HS-27A (cell line): ENCODE results near the gene SPIN2A.
"Not testable (repeated sequence)": the region's sequence is repeated elsewhere in the genome, so short reads cannot be mapped to it uniquely, and the experiment has no call there.

Source experiments
- DNase-seq: peaks from one replicate; pipeline ENCODE4 v3.0.0-alpha.2; 2012; ENCODE audit warnings: low read depth, missing footprints

The SPIN2A gene

DNA sequence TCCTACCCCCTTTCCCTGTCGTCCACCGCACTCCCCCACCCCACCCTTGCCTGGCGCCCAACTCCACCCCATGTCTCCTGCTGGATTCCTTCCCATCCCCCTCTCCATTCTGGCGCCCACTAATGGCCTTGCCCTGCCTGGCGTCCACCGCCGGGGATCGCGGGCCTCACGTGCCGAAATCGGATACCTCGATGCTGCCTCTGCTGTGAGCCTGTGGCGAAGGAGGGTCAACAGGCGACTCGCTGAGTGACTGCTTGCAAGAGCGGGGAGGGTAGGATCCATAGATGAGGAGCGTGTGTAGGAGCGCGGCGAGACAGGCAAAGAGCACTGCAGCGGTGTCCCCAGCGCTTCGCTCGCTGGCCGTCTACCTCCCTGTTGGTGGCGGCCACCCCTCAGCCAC, at the start of gene SPIN2A:
TSS of gene SPIN2A (minus strand) at position 325 of the 400 bp plus-strand sequence. CDS start 800 bp downstream, outside the sequence.
- not testable (repeated sequence) for DNase-seq

DNA sequence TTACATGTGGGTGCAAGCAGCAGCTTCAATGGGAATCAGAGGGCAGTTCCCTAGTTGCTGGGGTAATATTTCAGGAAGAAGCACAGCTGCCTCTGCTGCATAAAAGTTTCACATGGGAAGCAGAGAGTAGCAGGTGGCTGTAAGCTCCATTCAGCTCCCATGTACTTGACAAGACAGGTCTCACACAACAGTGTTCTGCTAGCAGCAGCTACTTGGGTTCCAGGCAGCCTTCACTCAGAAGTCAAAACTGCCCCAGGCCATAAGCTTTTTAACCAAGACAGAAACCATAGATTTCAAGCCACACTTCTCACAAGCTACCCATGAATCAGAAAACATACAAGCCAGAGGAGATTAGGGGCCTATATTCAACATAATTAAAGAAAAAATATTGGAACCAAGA, 41.4 kb upstream of the SPIN2A start:
- DNase-seq: no peak

DNA sequence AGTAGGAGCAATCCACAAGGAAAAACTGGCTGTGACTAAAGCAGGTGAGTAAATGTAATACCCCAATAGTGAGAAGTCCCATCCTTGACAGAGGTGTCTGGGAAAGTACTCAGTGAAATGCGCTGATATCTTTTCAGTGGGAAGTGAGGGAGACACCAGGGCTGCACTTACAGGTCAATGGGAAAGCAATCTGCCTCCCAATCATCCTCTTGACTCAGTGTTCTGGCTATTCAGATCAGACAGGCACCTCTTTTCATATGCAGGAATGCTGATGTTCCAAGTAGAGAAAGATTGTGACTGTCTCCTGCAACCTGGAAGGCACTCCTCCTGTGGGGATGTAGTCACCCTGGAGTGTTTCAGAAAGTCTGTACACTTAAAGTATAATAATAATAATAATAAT, 39.9 kb upstream of the SPIN2A start:
- no peak for DNase-seq

DNA sequence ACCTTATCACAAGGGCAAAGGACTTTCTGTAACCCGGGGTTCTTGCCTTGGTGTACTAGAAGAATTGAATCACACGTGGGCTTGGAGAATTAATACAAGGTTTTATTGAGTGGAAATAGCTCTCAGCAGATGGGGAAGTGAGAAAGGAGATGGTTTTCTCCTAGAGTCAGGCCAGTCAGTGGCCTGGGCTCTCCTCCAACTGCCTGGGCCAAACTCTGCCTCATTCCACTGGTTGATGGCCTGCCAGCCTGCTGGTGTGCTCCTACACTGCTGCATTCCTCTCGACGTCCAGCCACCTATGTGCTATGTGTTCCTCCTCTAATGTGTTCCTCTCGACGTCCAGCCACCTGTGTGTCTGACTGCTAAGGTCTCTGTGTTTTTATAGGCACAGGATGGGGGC, 35.3 kb upstream of the SPIN2A start:
- no peak for DNase-seq

DNA sequence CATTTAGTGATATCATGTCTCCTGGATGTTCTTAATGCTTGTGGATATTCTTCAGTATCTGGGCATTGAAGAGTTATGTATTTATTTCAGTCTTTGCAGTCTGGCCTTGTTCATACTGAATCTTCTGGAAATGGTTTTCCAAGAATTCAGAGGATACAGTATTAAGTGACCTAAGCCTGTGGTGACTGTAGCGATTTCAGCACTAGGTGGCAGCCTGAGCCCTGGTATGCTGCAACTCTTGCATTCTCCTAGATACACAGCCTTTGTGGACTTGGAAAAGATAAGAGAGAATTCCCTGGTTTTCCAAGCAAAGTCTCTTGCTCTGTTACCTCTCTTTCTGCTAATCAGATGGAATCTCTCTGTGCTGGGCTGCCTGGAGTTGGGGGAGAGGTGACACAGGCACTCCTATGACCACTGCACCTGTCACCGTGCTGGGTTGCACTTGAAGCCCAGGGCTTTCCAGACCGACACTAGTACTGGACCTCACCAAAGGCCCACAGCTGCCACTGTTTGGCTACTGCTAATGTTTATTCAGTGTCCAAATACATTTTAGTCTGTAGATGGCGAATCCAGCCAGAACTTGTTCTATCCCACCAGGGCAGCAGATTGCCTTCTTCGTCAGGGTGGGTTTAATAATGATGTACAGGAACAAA, 19.3 kb upstream of the SPIN2A start:
- DNase-seq: no peak

DNA sequence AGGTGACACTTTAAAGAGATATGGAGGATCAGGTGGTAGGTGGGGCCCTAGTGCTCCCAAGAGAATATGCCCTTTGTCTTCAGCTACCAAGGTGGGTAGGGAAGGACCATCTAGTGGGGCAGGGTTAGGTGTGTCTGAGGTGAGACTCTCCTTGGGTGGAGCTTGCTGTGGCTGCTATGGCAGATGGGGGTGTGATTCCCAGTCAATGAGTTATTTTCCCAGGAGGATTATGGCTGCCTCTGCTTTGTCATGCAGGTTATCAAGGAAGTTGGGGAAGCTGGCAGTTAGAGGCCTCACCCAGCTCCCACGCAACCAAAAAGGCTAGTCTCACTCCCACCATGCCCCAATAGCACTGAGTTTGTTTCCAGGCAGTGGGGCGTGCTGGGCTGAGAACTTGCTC, 18.0 kb upstream of the SPIN2A start:
- DNase-seq: no peak

DNA sequence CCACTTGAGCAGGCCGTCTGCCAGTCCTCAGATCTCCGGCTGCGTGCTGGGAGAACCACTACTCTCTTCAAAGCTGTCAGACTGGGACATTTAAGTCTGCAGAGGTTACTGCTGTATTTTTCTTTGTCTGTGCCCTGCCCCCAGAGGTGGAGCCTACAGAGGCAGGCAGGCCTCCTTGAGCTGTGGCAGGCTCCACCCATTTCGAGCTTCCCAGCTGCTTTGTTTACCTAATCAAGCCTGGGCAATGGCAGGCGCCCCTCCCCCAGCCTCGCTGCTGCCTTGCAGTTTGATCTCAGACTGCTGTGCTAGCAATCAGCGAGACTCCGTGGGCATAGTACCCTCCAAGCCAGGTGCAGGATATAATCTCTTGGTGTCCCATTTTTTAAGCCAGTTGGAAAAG, 15.0 kb upstream of the SPIN2A start:
- not testable (repeated sequence) for DNase-seq

DNA sequence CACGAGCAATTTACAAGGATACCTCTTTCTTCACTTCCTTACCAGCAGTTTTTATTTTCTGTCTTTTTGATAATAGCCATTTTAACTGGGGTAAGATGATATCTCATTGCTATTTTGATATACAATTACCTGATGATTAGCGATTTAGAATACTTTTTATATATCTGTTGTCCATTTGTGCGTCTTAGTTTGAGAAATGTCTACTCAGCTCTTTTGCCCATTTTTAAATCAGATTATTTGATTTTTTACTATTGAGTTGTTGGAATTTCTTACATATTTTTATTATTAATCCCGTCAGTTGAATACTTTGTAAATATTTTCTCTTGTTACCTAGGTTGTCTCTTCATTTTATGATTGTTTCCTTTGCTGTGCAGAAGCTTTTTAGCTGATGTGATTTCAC, 1.5 kb upstream of the SPIN2A start:
- DNase-seq: no peak

DNA sequence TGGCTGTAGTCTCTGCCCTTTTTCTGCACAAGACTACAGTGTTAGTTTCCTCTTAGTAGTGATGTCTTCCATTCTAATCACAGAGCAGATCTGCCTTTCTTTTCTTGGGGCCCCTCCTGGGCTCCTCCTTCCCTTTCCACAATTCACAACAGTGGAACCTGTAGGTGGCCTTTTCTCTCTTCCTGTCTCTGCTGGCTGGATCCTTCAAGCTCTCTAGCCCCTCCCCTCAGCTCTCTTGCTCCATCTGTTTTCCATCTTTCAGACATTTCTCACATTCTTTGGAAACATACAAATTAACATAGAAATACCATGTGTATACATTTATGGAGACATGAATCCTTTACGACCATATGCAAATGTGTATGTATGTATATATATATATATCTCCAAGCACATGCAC, 304 bp upstream of the SPIN2A start:
- no peak for DNase-seq

DNA sequence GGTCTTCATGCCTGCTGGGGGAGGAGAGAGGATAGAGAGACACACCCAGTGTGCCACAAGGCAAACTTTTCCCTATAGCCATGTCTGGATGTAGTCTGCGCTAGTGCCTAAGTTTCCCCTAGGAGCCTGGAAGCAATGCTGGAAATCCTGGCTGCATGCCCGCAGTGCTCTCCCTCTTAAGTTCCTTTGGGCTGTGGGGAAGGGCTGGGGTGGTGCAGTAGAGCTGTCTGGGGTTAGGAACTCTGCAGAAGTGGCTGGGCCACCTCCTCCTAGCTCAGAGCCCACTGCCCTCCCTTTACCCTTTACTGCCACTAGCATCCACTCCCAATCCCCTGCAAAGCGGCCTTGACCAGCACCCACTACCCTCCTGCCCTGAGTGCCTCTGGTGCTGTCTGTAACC, 608 bp downstream of the SPIN2A start:
- not testable (repeated sequence) for DNase-seq

DNA sequence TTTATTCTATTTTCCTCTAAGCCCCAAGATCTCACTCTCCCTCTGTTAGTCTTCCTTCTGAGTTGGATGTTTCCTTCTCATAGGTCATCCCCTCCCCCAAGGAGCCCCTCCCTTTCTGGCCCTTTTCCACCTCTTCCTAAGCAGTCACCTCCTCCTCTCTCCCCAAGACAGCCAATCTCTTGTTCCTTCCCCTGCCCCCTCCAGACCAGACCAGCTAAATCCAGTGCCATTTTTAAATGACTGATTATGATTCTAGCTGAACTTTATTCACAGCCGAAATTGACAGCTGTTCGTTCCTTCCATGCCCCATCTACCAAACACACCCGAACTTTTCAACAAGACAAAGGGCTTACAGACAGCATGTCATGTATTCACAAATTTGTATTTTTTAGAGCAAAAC, 1.9 kb downstream of the SPIN2A start:
- no peak for DNase-seq

DNA sequence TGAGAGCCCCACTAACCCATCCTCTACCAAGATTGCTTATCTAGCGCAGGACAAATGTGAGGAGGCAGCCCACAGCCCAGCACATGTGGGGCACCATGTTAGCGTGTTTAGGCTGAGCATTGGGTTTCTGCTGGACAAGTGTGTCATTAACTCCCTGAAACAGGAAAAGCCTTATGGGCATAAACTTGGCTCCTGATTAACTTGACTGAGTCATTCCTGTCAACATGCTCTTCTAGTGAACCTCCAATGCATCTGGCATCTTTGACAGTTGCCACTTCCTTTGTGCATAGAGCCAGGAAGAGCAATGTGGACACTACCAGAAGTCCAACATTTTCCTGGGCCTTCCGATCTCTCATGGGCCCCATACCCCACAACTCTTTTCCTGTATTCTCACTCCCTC, 2.5 kb downstream of the SPIN2A start:
- DNase-seq: no peak

DNA sequence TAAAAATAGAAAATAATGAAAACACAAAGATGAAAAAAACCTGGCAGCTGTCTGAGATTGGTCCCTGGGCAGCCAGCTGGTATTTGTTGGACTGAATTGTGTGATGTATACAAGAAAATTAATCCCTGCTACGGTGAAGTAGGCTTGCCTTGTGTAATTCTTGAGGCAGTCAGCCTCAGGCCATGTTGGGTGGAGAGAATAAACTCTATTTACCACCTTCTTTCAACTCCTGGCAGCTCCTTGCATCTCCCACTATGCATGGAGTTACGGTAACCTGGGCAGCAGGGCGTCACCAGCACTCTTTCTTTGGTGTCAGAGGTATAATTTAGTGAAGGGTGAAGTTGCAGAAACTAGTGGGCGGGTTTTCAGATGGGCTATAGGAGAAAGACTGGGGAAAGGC, 3.5 kb downstream of the SPIN2A start:
- no peak for DNase-seq

DNA sequence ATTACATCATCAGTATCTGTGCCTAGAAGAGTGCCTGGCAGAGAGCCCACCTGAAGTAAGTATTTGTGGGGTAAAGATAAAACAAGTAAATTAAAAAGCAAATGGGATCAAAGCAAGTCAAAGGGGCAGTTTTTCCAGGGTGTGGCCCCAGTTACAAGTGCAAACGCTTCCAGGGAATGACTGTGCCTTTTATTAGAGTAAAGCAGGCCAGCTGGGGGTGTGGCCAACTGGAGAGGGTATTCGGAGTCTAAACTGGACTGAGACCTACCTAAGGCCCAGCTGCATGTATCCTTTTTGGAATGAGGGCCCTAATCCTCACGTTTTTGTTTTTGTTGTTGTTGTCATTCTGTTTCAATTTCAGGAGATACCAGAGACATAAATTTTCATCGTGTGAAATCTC, 3.9 kb downstream of the SPIN2A start:
- not testable (repeated sequence) for DNase-seq

DNA sequence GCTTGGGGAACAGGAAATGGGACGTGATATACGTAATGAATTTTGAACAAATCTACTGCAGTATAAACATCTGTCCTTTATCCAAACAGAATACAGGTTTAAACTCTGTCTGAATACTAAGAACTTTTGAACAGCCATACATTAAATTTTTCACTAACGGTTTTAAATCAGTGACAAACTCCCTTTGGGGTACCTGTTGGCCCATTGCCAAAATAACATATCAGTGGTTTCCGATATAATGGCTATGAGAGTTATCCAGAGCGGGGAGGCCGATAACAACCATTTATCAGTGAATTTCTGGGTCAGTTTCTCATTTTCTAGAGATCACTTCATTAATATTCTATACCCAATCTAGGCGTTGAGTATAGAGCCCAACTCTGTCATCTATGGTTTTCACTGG, 5.2 kb downstream of the SPIN2A start:
- no peak for DNase-seq

DNA sequence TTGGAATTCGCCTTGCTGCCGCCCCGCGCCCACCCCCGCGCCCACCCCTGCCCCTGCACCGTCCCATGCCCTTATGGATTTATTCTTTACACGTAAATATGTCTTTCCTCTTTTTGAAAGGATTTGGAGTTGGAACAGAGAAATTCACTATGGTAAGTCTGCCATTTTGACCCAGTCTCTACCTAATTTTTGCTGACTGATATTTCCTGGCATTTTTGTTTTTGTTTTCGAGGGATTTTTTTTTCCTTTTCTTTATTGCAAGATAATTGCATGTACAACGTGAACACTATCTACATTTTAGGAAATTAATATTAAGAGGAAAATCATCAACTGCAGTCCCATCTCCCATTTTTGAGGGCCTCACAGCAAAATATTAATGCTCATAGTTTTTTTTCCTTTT, 15.4 kb downstream of the SPIN2A start:
- no peak for DNase-seq

DNA sequence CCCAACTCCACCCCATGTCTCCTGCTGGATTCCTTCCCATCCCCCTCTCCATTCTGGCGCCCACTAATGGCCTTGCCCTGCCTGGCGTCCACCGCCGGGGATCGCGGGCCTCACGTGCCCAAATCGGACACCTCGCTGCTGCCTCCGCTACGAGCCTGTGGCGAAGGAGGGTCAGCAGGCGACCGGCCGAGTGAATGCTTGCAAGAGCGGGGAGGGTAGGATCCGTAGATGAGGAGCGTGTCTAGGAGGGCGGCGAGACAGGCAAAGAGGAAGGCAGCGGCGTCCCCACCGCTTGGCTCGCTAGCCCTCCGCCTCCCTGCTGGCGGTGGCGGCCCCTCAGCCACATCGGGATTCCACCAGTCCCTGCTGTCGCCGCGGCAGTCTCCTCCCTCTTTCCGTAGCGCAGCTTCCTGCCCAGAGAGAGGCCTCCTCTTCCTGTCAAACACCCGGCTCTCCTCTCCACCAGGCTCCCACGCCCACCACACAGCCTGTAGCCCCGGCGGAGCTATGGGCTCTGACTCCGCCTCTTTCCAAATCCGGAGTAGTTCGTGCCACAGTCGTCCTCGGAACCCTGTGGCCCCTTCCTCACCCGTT, 15.9 kb downstream of the SPIN2A start, which contains the start of gene SPIN2B:
TSS of gene SPIN2B (minus strand) at position 387 of the 594 bp plus-strand sequence.
- DNase-seq: peak; percentile 61

DNA sequence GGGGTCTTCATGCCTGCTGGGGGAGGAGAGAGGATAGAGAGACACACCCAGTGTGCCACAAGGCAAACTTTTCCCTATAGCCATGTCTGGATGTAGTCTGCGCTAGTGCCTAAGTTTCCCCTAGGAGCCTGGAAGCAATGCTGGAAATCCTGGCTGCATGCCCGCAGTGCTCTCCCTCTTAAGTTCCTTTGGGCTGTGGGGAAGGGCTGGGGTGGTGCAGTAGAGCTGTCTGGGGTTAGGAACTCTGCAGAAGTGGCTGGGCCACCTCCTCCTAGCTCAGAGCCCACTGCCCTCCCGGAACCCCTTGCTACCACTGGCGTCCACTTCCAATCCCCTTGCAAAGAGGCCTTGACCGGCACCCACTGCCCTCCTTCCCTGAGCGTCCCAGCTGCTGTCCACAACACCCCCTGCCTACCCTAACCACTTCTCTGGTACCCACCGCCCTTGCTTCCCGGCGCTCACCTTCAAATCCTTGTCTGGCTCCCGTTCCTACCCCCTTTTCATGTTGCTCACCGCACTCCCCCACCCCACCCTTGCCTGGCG, 16.5 kb downstream of the SPIN2A start:
- peak; percentile 1 for DNase-seq

DNA sequence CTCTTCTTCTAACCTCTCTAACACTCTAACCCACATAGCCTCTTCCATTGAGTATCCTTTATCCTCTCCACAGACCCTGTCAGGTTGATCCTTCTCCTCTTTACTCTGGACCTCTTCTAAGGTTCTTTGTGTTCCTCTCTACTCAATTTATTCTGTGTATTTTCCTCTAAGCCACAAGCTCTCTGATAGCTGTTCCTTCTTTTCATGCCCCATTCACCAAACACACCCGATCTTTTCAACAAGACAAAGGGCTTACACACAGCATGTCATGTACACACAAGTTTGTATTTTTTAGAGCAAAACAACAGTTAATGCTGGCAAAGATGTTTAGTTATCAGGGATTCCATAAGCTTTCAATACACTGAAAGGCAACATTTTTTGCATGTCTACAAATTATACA, 17.8 kb downstream of the SPIN2A start:
- DNase-seq: no peak

DNA sequence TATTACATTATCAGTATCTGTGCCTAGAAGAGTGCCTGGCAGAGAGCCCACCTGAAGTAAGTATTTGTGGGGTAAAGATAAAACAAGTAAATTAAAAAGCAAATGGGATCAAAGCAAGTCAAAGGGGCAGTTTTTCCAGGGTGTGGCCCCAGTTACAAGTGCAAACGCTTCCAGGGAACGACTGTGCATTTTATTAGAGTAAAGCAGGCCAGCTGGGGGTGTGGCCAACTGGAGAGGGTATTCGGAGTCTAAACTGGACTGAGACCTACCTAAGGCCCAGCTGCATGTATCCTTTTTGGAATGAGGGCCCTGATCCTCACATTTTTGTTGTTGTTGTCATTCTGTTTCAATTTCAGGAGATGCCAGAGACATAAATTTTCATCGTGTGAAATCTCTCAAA, 19.6 kb downstream of the SPIN2A start:
- DNase-seq: not testable (repeated sequence)

DNA sequence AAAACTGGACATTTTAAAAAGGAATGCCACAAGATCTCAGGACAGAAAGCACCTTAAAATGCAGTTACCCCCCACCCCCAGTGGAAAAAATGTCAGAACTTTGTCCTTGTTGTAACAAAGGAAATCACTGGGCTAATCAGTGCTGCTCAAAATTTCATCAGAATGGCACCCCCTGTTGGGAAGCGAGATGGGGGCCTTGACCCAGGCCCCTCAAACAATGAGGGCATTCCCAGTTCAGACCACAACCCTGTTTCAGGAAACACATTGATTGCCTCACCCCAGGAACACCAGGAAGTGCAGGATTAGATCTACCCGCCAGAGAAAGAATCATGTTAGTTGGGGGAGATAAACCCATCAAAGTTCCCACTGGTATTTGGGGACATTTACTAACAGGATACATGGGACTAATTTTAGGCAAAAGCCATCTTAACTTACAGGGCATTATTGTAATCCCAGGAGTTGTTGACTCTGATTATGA, 32.2 kb downstream of the SPIN2A start:
- DNase-seq: no peak

DNA sequence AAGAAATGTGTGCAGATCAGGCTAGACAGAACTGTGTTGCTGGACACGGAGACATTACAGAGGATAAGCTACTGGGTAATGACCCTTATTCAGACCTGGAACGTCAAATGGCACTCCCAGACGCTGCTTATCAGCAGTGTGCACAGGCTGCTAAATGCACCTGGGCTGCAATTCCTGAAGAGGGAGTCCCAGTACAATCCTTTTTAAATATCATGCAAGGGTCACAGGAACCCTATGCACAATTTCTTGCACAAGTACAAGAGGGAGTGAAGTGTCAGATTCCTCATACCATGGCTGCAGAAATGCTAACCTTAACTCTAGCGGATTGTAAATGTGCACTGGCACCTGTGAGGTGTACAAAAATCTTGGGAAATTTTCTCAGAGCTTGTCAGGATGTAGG, 32.8 kb downstream of the SPIN2A start:
- DNase-seq: no peak

DNA sequence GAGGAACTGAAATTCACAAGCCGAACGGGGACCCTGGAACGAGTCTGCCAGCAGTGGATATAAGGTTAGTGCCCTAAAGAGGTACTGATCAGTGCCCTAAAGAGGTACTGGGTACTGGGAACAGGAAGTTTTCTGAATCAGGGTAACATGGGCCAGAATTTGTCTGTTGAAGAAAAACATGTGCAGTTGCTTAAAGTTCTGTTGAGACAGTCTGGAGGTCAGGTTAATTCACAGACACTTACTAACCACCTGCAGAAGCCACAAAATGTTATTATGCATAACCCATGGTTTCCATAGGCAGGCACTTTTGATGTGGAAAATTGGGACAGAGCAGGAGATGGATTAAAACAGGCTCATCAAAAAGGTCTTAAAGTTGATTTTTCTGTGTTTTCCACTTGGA, 33.7 kb downstream of the SPIN2A start:
- no peak for DNase-seq

DNA sequence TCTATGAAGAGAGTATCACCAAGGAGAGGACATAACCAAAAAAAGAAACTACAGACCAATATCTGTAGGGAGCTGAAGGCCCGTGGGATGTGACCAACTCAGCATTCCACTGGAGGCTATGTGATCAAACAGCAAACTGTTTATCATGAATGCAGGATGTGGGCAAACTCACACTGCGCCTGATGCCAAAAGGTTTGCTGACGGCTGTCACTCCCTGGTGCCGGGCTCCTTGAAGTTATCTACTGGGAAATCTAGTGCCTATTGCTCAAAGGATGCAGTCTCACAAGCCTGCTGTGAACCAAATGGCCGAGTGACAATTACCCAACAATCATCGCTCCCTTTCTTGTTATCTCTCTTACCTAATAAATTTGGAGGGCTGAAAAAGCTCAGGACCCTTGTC, 34.3 kb downstream of the SPIN2A start:
- not testable (repeated sequence) for DNase-seq
